SU-DHL-6 (cell line): ENCODE measurements around the gene SOX6.

Experiments used
- CTCF ChIP-seq: fragments of 200-600 bp; sonication (generic); IDR thresholded peaks from one replicate; pipeline ENCODE4 v1.5.1; 2017; ENCODE audit warnings: antibody characterized with exemption, mild to moderate bottlenecking, low read length, moderate library complexity; ENCODE audit not compliant: insufficient read depth, poor library complexity, severe bottlenecking
- EZH2phosphoT487 ChIP-seq: fragments of 200-600 bp; sonication (generic), shearing (Covaris generic); conservative IDR thresholded peaks from 2 replicates; pipeline ENCODE4 v1.6.1; 2018; ENCODE audit warnings: mild to moderate bottlenecking, antibody characterized with exemption, low read length, moderate library complexity, mixed read lengths

GRCh38 chr11:16350125-16350524 is 6.2 kb downstream of the SOX6 start:
- TF ChIP-seq CTCF (no peak), EZH2phosphoT487 (no peak)
